ENCODE measurements around the gene KLC4. TPM values are rescaled to one million over a fixed set of nuclear protein-coding genes. Genes with fewer than 3 reads are reported as not detected.
"Not testable (repeated sequence)": the region's sequence is repeated elsewhere in the genome, so short reads cannot be mapped to it uniquely, and the experiment has no call there.

KLC4 gene
- total RNA-seq, 1 donor from 2014 or later, result 141 TPM

DNA sequence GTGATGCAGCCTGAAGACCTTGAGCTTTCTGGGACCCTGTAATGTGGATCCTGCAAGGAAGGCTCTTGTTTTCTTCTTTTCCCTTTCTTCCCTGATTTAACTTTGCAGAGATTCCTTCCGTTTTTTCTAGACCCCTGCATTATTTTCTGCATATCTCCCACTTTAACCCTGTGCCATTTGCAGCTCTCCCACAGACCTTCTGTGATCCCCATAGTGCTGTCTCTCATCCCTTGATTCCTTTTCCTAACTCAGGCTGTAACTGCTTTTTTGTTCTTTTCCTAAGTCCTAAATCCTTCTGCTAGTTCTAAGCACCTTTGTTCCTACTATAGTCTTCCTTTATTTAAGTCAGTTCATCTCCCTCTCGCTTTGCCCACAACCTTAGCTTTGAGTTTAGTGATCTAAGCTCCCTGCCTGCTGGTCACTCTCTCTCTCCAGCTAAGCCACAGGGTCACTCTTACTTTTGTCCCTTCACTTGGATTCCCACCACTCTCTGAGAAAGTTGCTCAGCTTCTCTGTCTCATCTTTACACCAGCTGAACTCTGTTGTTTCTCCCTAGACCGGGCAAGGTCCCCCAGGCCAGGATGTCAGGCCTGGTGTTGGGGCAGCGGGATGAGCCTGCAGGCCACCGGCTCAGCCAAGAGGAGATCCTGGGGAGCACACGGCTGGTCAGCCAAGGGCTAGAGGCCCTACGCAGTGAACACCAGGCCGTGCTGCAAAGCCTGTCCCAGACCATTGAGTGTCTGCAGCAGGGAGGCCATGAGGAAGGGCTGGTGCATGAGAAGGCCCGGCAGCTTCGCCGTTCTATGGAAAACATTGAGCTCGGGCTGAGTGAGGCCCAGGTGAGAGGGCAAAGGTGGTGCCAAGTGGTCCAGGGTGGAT, 1.6 kb downstream of the KLC4 start:
- DNase-seq (ENCODE audit: low spot score), result no peak
- no peak for ATAC-seq

DNA sequence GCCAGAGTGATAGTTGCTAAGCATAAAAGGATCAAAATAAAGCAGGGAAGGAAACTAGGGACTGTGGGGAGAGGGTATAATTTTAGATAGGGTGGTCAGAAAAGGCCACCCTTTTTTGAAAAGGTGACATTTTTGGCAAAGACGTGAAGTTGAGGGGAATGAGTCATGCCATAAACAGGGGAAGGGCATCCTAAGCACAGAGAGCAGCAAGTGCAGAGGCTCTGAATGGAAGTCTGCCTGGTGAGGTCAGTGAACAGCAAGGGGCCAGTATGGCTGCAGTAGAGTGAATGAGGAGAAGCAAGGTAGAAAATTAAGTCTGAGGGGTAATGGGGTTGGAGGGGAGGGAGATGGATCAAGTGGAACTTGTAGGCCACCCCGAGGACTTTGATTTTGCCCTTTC, 2.4 kb downstream of the KLC4 start:
- no peak for ATAC-seq
- DNase-seq (ENCODE audit: low spot score), result no peak

DNA sequence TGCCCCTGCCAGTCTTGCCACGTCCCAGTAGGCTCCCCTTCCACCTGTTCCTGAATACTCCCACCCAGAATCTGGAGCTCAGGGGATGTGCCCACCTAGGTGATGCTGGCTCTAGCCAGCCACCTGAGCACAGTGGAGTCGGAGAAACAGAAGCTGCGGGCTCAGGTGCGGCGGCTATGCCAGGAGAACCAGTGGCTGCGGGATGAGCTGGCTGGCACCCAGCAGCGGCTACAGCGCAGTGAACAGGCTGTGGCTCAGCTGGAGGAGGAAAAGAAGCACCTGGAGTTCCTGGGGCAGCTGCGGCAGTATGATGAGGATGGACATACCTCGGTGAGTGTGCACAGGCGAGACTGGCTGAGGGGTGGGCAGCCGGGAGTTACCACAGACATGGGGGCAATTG, 3.4 kb downstream of the KLC4 start:
- no peak for ATAC-seq
- no peak for DNase-seq (ENCODE audit: low spot score)

DNA sequence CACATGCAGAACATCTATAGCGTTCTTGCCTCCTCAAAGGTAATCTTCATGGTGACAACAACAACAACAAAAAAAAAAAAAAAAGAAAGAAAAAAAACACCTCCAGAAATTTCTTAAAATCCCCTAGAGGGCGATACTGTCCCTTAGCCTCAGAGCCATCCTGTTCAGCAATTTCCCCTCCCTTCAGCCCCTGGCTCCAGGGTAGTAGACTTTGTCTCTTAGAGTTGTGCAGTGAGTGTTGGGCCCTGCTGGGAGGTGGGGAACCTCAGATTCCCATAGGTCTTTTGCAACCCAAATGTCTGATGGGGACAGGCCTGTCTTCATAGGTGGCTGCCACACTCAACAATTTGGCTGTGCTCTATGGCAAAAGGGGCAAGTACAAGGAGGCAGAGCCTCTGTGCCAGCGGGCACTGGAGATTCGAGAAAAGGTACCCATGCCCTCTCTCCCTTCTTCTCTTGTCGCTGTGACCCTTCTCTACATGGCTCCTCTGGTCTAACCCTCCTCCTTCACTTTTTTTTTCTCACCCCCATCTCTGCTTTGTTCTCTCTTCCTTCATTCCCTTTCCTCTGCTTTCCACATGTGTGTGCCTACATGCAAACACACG, 10.7 kb downstream of the KLC4 start:
- DNase-seq (ENCODE audit: low spot score), result no peak
- ATAC-seq, result peak; percentile 50

DNA sequence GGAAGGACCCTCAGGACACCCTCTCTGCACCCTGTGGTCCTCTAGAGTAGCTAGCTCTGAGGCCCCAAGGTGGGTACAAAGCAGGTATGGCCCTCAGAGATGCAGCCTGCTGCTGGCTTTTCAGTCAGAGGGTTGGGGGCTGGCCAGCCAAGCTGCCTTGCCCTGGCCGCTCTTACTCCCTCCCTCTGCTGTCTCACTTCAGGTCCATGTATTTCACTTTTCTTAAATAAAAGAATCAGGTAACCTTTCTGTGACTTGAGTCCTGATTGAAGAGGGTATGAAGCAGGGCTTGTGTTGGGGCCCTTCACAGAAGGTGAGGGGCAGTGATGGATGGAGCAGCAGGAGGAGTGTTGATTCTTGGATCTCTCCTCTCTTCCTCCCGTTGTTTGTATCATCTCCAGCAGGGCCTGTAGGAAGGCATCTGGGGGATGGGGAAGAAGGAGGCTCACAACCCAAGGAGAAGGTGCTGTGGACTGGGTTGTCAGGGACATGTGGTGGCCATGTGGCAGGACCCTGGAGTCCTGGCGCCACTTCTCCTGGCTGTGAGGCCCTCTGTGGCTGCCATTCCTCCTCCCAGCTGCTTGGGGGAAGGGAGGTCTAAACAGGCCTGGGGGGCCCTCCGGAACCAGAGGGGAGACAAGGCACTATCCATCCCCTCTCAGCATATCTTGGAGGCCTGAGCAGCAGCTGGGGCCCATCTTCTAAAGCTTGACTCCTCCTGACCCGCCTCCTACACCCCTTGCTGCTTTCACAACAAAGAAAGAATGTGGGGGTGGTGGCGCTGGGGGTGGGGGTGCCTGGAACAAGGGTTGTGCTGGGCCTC, 15.6 kb downstream of the KLC4 start:
- DNase-seq (ENCODE audit: low spot score) (no peak), ATAC-seq (peak; percentile 20)

DNA sequence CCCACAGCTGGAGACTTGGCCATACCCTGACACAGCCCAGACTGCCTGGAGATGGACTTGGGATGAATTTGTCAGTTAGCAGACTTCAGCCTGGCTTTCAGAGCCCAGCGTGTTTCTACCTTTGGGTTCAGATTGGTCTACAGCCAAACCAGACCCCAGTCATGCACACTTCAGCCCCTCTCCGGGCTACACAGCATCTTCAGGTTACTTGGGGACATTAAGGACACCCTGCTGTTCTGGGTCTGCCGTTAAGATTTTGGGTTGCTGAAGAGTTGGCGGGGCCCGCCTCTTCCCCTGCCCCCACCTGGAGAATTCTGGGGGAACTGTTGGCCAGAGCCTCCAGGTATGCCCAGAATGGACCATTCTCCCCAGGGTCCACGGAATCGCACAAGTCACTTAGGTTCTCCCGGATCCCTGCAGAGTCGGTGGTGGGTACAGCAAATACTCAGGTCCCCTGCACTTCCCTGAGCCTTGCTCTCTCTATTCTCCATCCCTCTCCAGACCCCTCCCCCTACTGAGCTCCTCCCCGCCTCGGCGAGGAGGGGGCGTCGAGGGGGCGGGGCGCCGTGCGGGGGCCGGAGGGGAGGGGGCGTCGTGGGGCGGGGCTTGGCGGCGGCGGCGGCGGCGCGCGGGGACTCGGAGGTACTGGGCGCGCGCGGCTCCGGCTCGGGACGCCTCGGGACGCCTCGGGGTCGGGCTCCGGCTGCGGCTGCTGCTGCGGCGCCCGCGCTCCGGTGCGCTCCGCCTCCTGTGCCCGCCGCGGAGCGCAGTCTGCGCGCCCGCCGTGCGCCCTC, 16.4 kb downstream of the KLC4 start, which contains the start of gene PTK7:
TSS of gene PTK7 (plus strand) at position 645 of the 794 bp plus-strand sequence. CDS start 175 bp downstream, outside the sequence.
- peak; percentile 17 for ATAC-seq
- DNase-seq (ENCODE audit: low spot score), result no peak

DNA sequence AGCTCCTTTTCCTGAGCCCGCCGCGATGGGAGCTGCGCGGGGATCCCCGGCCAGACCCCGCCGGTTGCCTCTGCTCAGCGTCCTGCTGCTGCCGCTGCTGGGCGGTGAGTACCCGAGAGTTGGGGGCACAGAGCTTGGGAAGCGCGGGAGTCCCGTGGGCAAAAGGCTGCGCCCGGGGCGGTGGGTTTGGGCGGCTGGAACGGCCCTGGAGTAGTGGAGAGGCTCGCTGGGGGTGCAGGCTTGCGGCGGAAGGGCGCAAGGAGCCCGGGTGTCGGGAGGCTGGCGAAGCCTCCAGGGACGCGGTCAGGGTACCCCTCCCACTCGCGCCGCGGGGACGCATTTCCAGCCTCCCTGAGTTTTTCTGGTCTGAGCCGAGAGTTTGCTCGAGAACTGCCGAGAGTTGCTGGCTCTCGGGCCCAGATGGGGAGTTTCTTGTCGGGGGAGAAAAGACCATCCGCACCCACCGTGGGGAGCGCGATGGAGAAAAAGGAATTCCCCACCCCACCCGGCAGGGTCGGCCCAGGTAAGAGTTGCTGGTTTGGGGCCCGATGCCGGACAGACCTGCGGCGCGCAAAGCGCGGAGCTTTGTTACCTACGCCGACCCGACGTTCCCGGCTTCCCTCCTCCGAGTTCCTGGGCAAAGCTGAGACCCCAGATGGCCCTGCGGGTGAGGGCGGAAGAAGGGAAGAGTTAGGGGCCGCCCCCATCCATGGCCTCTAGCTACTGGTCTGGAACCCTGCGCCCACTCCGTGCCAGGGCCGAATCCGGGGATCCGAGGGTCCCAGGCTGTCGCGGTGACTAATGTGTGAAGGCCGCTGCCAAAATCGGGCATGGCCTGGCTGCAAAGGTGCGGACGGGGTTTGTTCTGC, 17.3 kb downstream of the KLC4 start:
- no peak for ATAC-seq
- DNase-seq (ENCODE audit: low spot score), result no peak

DNA sequence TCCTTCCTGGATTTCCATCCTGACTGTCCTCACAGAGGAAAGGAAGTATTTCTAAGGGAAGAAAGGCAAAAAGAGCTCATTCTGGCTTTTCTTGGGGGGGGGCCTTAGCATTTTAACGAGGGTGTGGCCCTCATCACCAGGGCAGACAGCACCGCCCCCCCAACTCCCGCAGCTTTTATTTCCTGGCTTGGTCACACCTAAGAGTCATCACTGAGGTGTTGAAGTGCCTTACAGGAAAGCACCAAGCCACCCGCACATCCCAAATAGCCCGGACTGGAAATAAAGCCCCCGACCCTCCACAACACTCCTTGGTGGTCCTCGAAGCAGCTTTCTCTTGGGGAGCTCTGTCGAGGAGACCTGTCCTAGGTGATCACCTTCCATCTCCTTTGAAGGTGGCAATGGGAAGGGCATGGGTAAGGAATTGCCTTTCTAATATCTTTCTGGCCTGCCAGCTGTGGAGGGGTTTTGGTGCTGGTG, 17.9 kb downstream of the KLC4 start:
- ATAC-seq (no peak), DNase-seq (ENCODE audit: low spot score) (no peak)

DNA sequence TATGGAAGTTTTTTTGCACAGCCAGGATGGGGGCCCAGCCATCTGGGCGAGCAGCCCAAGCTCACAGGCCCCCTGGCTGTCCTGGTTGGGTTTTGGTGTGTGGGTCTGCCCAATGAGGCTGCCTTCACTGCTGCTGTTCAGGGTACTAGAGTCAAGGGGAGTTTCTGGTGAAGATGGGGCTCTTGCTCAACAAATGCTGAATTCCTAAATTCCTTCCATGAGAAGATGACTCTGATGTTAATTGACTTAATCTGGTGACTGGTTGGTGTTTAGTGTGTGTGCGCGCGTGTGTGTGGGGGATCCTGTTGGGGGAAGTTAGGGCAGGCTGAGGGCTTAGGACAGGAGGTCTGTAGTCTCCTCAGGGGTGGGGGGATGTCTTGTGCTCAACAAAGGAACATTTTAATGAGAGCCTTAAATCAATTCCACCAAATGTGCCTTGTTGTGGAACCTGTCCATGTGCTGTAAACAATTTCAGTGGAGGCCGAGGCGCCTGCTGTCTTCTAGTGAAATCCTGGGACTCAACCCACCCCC, 18.6 kb downstream of the KLC4 start:
- no peak for DNase-seq (ENCODE audit: low spot score)
- no peak for ATAC-seq

DNA sequence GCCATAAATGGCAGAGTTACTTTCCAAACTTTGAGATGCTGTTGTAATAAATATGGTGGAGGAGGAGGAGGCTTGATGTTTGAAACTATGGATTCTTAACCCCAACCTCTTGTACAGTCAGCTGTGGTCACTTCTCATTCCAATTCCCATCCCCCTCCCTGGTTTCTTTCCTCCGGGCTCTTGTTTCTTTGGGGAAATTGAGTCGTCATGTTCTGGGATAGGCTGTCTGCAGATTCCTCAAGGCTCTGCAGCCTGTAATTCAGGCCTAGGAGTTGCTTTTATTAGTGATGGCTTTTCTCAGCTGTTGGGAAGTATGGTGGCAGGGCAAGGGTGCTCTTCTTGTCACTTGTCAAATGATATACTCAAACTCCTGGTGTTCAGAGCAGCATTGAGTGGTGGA, 19.3 kb downstream of the KLC4 start:
- DNase-seq (ENCODE audit: low spot score) (no peak), ATAC-seq (no peak)

DNA sequence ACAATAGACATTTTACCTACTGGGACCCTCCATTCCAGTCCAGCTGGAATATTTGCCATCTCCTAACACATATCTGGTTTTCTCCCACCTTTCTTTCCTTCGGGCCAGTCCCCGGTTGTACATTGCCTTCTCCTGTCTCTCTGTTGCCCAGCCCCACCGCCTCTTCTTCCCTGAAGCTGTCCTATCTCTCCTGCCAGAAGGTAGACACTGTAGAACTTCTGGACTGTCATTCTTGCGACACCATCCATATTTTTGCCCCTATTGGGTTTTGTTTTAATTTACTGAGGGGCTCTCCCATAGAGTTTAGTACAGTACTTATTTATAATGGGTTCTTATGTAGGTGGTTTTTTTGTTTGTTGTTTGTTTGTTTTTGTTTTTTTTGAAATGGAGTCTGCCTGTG, 21.6 kb downstream of the KLC4 start:
- ATAC-seq (no peak), DNase-seq (ENCODE audit: low spot score) (no peak)

DNA sequence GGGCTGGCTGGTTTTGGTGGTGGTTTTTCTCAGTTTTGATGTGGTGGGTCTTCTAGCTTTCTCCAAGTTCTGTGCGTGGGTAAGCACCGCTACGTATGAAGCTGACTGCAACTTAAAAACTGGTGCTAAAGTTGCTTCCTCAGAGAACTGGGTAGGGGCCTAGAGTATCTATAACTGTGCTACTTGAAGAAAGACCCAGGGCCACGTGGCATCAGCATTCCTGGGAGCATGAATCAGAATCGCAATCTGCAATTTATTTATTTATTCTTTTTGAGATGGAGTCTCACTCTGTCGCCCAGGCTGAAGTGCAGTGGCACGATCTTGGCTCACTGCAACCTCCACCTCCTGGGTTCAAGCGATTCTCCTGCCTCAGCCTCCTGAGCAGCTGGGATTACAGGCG, 22.5 kb downstream of the KLC4 start:
- DNase-seq (ENCODE audit: low spot score), result not testable (repeated sequence)

DNA sequence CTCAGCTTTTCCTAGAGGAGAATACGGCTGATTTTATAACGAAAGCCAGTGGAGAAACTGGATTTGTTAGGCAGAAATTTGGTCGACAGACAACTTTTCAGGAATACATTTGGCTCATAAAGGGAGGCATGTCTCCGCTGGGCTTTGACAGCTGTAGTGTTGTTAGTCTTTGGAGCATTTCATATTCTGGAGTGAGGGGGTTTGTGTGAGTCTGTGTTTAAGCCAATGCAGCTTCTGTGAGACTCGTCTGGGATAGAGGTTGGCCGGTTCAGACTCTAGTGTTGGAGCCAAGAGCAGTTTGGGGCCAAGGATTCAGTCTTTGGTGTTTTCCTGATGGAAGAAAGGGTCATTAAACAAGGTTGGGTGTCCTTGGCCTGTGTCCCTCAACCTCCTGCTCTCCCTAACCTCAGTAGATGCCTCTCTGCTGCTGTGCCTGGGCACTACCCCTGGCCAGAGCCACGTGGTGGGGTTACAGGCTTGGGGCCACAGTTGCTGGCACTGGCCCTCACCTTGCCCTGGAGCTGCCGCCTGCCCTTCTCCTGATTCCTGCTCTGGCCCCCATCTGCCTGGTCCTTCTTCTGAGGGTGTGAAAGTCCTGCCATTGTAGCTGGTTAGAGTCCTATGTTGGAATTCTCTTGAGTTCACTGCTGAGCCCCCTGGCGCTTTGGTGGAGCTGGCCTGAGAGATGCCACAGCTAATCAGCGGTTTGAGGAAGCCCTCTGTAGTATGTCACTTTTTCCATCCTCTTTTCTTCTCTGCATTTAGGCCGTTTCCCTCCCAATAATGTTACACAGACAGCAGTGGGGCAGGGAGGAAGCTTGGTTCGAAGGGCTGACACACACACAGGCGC, 23.6 kb downstream of the KLC4 start:
- no peak for ATAC-seq

More for the DNA sequence above, 22.5 kb downstream of the KLC4 start:
- ATAC-seq, result not testable (repeated sequence)

DNA sequence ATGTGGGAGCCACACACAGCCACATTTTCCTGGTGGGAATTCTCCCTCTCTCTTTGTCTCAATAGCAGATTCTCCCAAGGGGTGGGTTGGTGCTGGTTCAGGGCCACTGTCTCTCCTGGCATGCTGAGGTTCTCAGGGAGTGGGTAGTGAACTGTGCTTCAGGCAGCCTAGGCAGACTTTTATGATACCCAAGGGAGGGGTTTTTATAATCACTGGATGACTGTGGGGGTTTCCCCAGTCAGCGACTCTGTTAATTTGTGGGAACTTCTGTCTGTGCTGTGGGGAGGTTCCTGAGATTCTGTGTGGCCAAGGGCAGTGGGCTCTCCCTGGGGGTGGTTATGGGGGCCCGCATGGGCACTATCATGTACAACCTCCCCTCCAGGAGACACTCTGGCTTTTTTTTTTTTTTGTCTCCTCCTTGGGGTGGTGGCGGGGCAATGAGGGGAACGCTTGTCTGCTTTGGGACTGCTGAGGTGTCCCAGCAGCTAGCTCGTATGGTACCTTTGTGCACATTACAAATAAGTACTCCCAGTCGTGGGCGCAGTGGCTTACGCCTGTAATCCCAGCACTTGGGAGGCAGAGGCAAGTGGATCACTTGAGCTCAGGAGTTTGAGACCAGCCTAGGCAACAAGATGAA, 26.7 kb downstream of the KLC4 start:
- DNase-seq (ENCODE audit: low spot score), result no peak
- no peak for ATAC-seq

More for the DNA sequence above, 23.6 kb downstream of the KLC4 start:
- DNase-seq (ENCODE audit: low spot score), result no peak

DNA sequence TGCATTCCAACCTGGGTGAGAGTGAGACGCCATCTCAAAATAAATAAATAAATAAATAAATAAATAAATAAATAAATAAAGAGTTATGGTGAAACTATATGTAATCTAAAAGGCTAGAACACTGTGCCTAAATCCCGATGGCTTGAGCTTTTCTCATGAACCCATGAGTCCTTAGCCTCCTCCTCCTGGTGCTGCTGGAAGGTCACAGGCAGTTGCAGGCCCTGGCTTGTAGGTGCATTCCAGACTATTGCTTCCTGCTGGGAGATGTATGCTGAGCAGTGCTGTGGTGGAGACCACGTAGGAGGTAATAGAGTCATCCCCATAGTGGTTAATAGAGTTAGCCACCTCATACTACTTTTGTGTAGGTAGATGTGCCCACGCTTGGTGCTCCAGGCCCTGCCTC, 29.2 kb downstream of the KLC4 start:
- DNase-seq (ENCODE audit: low spot score) (no peak), ATAC-seq (no peak)

DNA sequence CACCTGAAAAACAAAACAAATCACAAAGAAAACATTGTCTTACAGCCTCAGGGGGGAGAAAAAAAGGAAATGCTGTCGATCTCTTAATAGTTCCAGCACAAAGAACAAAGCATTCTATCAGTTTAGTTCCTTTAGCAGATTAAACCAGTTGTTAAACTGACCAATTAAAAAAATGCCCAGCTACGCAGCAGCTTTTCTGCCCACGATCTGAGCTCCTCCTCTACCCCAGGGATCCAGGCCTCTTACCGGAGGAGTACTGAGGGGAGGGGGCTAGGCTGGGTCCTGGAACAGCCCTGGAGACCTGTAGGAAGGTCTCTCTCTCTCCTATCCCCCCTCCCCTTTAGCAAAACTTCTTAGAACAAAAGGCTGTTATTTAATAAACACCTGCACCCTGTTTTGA, 30.0 kb downstream of the KLC4 start:
- ATAC-seq (no peak), DNase-seq (ENCODE audit: low spot score) (no peak)

DNA sequence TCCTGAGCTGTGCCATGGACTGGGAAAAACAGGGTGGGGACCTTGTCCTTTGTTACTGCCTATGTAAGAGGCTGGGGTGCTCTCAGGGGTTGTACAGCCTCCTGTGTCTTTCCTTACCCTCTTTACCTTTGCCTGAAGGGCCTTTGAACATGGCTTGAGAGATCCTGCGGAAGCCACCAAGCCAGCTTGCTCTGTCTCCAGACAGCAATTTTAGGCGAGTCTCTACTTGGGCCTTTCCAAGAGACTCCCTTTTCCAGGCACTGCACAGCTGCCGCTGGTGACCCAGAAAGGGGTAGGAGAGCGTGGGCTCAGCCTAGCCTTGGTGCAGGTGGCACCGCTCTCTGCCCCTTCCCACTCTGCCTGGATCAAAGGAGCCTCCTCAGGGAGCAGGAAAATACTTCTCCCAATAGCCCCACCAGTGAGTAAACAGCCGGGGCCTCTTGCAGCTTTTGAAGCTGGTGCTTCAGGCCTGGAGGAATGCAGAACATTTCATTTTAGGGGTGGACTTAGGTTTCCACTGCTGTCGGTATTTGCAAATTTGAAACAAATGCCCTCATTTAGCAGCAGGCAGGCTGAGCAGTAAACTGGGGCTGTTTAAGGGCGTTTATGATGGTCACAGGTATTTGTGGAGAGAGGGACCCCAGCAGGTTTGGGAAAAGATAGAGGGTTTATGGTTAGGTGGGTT, 30.6 kb downstream of the KLC4 start:
- ATAC-seq (no peak), DNase-seq (ENCODE audit: low spot score) (no peak)
